Measurements from ENCODE around the gene RUFY4.

- TF ChIP-seq, protein P1, sequence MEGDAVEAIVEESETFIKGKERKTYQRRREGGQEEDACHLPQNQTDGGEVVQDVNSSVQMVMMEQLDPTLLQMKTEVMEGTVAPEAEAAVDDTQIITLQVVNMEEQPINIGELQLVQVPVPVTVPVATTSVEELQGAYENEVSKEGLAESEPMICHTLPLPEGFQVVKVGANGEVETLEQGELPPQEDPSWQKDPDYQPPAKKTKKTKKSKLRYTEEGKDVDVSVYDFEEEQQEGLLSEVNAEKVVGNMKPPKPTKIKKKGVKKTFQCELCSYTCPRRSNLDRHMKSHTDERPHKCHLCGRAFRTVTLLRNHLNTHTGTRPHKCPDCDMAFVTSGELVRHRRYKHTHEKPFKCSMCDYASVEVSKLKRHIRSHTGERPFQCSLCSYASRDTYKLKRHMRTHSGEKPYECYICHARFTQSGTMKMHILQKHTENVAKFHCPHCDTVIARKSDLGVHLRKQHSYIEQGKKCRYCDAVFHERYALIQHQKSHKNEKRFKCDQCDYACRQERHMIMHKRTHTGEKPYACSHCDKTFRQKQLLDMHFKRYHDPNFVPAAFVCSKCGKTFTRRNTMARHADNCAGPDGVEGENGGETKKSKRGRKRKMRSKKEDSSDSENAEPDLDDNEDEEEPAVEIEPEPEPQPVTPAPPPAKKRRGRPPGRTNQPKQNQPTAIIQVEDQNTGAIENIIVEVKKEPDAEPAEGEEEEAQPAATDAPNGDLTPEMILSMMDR (IDR thresholded peaks at IDR 0.05): no peak
- TF ChIP-seq POLR2A (IDR thresholded peaks at IDR 0.05): no peak
Measured at GRCh38 chr2:218130822-218131221, 61.8 kb downstream of the RUFY4 start.

Data from testis (tissue), 2 donors.